Ishikawa (cell line): ENCODE data around the gene FXYD5.

Experiments used
- CEBPB ChIP-seq: IDR thresholded peaks from 2 replicates; pipeline ENCODE4 v1.6.1; 2012
- EGR1 ChIP-seq: IDR thresholded peaks from 2 replicates; pipeline ENCODE4 v1.6.1; 2012
- EP300 ChIP-seq: IDR thresholded peaks from 2 replicates; pipeline ENCODE4 v1.6.1; 2012; ENCODE audit warnings: borderline replicate concordance
- FOXM1 ChIP-seq: IDR thresholded peaks from 2 replicates; pipeline ENCODE4 v1.6.1; 2012; ENCODE audit warnings: low read depth, borderline replicate concordance
- NFIC ChIP-seq: IDR thresholded peaks from 2 replicates; pipeline ENCODE4 v1.6.1; 2012
- RAD21 ChIP-seq: IDR thresholded peaks from 2 replicates; pipeline ENCODE4 v1.6.1; 2012; ENCODE audit warnings: low read depth
- TAF1 ChIP-seq: IDR thresholded peaks from 2 replicates; pipeline ENCODE4 v1.6.1; 2012; ENCODE audit warnings: low read depth, mild to moderate bottlenecking
- YY1 ChIP-seq: IDR thresholded peaks from 2 replicates; pipeline ENCODE4 v1.6.1; 2012; ENCODE audit warnings: low read depth
- ZBTB7A ChIP-seq: IDR thresholded peaks from 2 replicates; pipeline ENCODE4 v1.6.1; 2012; ENCODE audit warnings: low read depth
- TF ChIP-seq, protein P1 (sequence below): IDR thresholded peaks from 2 replicates; pipeline ENCODE4 v1.6.1; 2012
- TF ChIP-seq, protein P2 (sequence below): IDR thresholded peaks from 2 replicates; pipeline ENCODE4 v1.6.1; 2012; ENCODE audit warnings: low read depth, mild to moderate bottlenecking

DNA sequence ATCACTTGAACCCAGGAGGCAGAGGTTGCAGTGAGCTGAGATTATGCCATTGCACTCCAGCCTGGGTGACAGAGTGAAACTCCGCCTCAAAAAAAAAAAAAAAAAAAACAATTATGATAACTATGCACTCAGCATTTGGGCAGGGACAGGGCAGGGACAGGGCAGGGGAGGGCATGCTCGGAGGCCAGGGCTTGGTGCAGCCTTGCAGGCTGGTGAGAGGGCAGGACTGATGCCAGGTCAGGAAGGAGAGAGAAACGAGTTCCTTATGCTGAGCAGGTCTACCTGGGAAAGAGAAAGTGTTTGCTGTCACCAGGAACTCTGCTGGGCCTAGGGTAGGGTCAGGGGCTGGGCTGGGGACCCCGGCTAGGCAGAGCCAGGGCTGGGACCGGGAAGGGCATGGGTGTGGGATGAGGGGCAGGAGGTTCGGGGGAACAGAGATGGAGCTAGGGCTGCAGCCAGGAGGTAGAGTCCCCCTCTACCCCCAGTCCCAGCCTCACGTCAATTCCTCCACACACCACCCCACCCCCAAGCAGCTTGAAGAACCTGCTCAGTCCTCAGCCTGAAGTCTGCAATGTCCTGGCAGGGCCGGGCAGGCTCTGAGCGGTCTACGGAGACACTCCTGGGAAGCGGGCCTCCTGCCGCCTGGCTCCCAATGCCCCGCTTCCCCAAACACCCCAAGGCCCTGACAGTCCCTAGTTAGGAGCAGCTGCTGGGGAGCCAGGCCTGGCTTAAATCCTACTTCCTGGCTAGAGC lies 36.1 kb upstream of the FXYD5 start:
- TF ChIP-seq, protein P1, sequence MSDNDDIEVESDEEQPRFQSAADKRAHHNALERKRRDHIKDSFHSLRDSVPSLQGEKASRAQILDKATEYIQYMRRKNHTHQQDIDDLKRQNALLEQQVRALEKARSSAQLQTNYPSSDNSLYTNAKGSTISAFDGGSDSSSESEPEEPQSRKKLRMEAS = no peak
- TF ChIP-seq EP300 = no peak
- TF ChIP-seq, protein P2, sequence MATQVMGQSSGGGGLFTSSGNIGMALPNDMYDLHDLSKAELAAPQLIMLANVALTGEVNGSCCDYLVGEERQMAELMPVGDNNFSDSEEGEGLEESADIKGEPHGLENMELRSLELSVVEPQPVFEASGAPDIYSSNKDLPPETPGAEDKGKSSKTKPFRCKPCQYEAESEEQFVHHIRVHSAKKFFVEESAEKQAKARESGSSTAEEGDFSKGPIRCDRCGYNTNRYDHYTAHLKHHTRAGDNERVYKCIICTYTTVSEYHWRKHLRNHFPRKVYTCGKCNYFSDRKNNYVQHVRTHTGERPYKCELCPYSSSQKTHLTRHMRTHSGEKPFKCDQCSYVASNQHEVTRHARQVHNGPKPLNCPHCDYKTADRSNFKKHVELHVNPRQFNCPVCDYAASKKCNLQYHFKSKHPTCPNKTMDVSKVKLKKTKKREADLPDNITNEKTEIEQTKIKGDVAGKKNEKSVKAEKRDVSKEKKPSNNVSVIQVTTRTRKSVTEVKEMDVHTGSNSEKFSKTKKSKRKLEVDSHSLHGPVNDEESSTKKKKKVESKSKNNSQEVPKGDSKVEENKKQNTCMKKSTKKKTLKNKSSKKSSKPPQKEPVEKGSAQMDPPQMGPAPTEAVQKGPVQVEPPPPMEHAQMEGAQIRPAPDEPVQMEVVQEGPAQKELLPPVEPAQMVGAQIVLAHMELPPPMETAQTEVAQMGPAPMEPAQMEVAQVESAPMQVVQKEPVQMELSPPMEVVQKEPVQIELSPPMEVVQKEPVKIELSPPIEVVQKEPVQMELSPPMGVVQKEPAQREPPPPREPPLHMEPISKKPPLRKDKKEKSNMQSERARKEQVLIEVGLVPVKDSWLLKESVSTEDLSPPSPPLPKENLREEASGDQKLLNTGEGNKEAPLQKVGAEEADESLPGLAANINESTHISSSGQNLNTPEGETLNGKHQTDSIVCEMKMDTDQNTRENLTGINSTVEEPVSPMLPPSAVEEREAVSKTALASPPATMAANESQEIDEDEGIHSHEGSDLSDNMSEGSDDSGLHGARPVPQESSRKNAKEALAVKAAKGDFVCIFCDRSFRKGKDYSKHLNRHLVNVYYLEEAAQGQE = no peak
- TF ChIP-seq RAD21 = no peak
- no peak for TF ChIP-seq ZBTB7A
- no peak for TF ChIP-seq CEBPB
- TF ChIP-seq FOXM1 = no peak
- TF ChIP-seq TAF1 = no peak
- TF ChIP-seq EGR1 = no peak
- no peak for TF ChIP-seq YY1
- no peak for TF ChIP-seq NFIC
